Testis (tissue), 3 donors: ENCODE data around the gene PRIM2. TPM values are rescaled to one million over a fixed set of nuclear protein-coding genes. Genes with fewer than 3 reads are reported as not detected.
"Not testable (repeated sequence)": the region's sequence is repeated elsewhere in the genome, so short reads cannot be mapped to it uniquely, and the experiment has no call there.

Experiments
- DNase-seq: peaks from one replicate; pipeline ENCODE4 v3.0.0-alpha.2; 2019
- H3K27ac ChIP-seq, 2 donors: fragments of 200-600 bp; sonication (generic); one replicate each; pipeline ENCODE4 v1.5.1; 2019
- H3K27me3 ChIP-seq: fragments of 200-600 bp; sonication (generic); one replicate; pipeline ENCODE4 v1.5.1; 2019
- H3K36me3 ChIP-seq: fragments of 200-600 bp; sonication (generic); one replicate; pipeline ENCODE4 v1.5.1; 2017; ENCODE audit warnings: low read depth; ENCODE audit errors: missing control alignments
- H3K4me1 ChIP-seq: fragments of 200-600 bp; sonication (generic); one replicate; pipeline ENCODE4 v1.5.1; 2019
- H3K4me3 ChIP-seq, 2 donors: fragments of 200-600 bp; sonication (generic); one replicate each; pipeline ENCODE4 v1.5.1; 2017 to 2019
- H3K9me3 ChIP-seq: fragments of 200-600 bp; sonication (generic); one replicate; pipeline ENCODE4 v1.5.1; 2017
- POLR2A ChIP-seq: fragments of 450-650 bp; IDR thresholded peaks from one replicate; pipeline ENCODE4 v1.6.1; 2017; ENCODE audit warnings: antibody characterized with exemption, mild to moderate bottlenecking, moderate library complexity
- WGBS, 2 donors: methylation state at CpG; one replicate each; pipeline ENCODE4 v1.1.5; 2018; 5-methylcytosine and 5-hydroxymethylcytosine counted together
- intact Hi-C: fragments of 100-400 bp; cut with DNase I; formaldehyde crosslinking; loops from one replicate; pipeline ENCODE4 v1.15.1; 2023; ENCODE audit warnings: low total_unique reads
- polyA plus RNA-seq: library from polyadenylated mRNA; stranded (reverse); fragments of 350-450 nt; fragmentation: Illumina TruSeq; extraction: RNeasy Lipid Tissue Mini Kit (QIAGEN cat#74804); gene quantifications from one replicate; pipeline ENCODE4 v1.2.3, GENCODE V29; 2014; ENCODE audit warnings: low read depth, low replicate concordance; ENCODE audit not compliant: insufficient read depth
- total RNA-seq, 2 donors: library from RNA; depleted of rRNA; stranded (reverse); fragments of >200 nt; gene quantifications; one replicate each; pipeline ENCODE4 v1.2.3, GENCODE V29; 2016
- TF ChIP-seq, protein P1 (sequence below), 3 experiments: fragments of 450-650 bp in 2 of 3; fragments of 200-600 bp in 1 of 3; sonication (generic) in 1 of 3; IDR thresholded peaks; one replicate each; pipeline ENCODE4 v1.5.1; 2016 to 2019; ENCODE audit warnings: antibody characterized with exemption in 3 of 3, mild to moderate bottlenecking in 2 of 3, moderate library complexity in 1 of 3

The PRIM2 gene
- total and polyA plus RNA-seq, 3 donors from 2014 or later, result 11.0 to 13.2 (median 11.1) TPM

DNA sequence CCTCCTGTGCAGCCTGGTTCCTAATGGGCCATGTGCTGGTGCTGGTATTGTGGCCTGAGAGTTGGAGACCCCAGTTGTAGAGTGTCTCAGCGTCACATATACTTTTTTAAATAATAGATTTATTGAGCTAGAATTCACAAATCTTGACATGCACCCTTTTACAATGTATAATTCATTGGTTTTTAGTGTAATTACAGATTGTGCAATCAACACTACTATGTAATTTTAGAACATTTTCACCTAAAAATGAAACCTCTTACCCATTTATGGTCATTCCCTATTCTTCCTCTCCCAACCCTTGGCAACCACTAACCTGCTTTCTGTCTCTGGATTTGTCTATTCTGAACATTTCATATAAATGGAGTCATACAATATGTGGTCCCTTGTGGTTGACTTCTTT is 10.6 kb downstream of the PRIM2 start:
- no peaks in the 10 kb centered on the region for H3K36me3 ChIP-seq
- WGBS, 2 donors, result 95 to 97% methylated on average over 1 of the region's 1 CpG
- intact Hi-C loops, result no loop called here

DNA sequence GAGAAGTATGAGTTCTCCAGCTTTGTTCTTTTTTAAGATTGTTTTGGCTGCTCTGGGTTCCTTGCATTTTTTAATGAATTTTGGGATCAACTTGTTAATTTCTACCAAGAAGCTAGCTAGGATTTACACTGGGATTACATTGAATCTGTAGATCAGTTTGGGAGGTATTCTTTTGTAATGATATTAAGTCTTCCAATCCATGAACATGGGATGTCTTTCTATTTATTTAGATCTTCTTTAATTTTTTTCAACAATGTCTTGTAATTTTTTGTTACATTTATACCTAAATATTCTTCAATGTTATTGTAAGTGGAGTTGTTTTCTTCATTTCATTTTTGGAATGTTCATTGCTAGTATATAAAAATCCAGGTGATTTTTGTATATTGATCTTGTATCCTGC is 12.5 kb downstream of the PRIM2 start:
- intact Hi-C loops, result no loop called here
- H3K9me3 ChIP-seq, result no peaks in the 10 kb centered on the region
- DNase-seq, result no peak
- H3K36me3 ChIP-seq, result no peaks in the 10 kb centered on the region
- TF ChIP-seq, protein P1, sequence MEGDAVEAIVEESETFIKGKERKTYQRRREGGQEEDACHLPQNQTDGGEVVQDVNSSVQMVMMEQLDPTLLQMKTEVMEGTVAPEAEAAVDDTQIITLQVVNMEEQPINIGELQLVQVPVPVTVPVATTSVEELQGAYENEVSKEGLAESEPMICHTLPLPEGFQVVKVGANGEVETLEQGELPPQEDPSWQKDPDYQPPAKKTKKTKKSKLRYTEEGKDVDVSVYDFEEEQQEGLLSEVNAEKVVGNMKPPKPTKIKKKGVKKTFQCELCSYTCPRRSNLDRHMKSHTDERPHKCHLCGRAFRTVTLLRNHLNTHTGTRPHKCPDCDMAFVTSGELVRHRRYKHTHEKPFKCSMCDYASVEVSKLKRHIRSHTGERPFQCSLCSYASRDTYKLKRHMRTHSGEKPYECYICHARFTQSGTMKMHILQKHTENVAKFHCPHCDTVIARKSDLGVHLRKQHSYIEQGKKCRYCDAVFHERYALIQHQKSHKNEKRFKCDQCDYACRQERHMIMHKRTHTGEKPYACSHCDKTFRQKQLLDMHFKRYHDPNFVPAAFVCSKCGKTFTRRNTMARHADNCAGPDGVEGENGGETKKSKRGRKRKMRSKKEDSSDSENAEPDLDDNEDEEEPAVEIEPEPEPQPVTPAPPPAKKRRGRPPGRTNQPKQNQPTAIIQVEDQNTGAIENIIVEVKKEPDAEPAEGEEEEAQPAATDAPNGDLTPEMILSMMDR (IDR thresholded peaks at IDR 0.05), result no peak
- TF ChIP-seq POLR2A, result no peak
- H3K4me3 ChIP-seq, result no peak overlapping the region
- H3K4me1 ChIP-seq, result no peaks in the 10 kb centered on the region
- no peak overlapping the region for H3K27ac ChIP-seq
- H3K27me3 ChIP-seq, result no peaks in the 10 kb centered on the region

More for the DNA sequence above, 10.6 kb downstream of the PRIM2 start:
- no peaks in the 10 kb centered on the region for H3K4me1 ChIP-seq
- H3K27me3 ChIP-seq, result no peaks in the 10 kb centered on the region
- no peaks in the 10 kb centered on the region for H3K9me3 ChIP-seq
- no peak for DNase-seq
- no peak overlapping the region for H3K27ac ChIP-seq
- H3K4me3 ChIP-seq, result no peak overlapping the region
- no peak for TF ChIP-seq POLR2A
- TF ChIP-seq, protein P1 (IDR thresholded peaks at IDR 0.05), result no peak

DNA sequence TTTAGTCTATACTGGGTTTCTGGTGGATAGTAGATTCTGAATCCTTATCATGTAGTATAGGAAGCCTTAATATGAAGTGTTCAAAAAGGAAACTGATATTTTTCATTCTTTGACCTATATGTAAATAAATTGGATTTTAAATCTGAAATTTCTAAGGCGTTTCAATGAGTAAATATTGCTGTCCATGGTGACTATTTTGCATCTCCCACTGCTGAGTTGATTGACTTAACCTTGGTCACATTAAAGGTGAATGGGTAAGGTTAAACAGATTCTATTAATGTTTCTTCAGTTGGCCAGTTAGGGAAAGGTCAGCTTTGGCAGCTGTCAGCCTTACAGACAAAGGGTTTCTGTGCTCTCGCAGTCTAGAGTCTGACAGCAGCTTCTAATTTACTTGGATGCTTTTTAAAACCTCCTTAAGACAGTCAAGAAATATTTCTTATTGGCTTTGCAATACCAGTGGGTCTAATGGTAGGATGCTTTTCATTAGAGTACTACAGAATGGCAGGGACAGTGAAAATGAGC is 24.8 kb downstream of the PRIM2 start:
- TF ChIP-seq, protein P1 (IDR thresholded peaks at IDR 0.05), result no peak
- intact Hi-C loops, result no loop called here

DNA sequence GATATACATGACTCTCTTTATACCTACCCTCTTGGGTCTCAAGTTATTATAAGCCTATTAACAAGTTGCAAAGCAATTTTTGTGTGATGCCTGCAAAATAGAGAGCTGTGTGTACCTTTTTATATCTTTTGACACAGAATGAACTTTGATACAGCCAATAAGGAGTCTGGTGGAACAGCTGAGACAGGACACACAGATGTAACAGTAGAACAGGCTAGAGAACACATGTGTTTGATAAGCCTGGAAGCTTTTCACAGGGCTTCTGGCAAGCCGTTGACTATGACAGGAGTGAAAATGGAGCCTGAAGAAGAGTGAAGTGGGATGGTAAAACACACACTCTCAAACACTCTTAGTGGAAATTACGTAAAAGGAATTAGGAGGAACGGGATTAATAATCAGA is 25.9 kb downstream of the PRIM2 start:
- H3K27me3 ChIP-seq, H3K4me3 ChIP-seq, H3K9me3 ChIP-seq, DNase-seq, H3K27ac ChIP-seq, H3K36me3 ChIP-seq, H3K4me1 ChIP-seq, intact Hi-C loops: not testable (repeated sequence)
- WGBS, 2 donors, result 87 to 96% methylated on average over 3 of the region's 3 CpGs

More for the DNA sequence above, 24.8 kb downstream of the PRIM2 start:
- Histone ChIP-seq H3K9me3 (no peaks in the 10 kb centered on the region), H3K27me3 (no peaks in the 10 kb centered on the region), H3K4me3 (no peak overlapping the region), H3K27ac (no peak overlapping the region), H3K36me3 (no peaks in the 10 kb centered on the region), H3K4me1 (no peaks in the 10 kb centered on the region)
- no peak for DNase-seq
- 76 to 78% methylated on average over 2 of the region's 2 CpGs for WGBS, 2 donors

DNA sequence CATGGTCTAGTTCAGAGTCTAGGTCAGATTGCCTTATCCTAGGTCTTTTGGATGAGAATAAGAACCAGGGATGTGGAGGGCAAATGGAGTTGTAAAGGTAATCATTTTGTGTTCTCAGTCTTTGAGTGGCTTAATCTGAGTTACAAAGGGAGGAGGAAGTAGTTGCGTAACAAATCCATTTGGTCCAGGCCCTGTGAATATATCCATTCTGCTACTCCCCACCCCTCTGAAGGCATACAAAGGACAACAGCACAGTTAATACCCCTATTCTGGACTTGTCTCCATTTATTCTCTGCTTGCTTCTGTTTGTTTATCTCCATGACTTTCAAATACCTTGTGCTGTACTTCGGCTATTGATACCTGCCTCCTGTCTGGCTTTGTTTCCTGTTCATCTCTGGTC is 29.3 kb downstream of the PRIM2 start:
- H3K9me3 ChIP-seq, DNase-seq, H3K4me3 ChIP-seq, H3K27me3 ChIP-seq, H3K36me3 ChIP-seq, H3K27ac ChIP-seq, H3K4me1 ChIP-seq, intact Hi-C loops: not testable (repeated sequence)
- 50 to 100% methylated on average over 2 of the region's 2 CpGs for WGBS, 2 donors

DNA sequence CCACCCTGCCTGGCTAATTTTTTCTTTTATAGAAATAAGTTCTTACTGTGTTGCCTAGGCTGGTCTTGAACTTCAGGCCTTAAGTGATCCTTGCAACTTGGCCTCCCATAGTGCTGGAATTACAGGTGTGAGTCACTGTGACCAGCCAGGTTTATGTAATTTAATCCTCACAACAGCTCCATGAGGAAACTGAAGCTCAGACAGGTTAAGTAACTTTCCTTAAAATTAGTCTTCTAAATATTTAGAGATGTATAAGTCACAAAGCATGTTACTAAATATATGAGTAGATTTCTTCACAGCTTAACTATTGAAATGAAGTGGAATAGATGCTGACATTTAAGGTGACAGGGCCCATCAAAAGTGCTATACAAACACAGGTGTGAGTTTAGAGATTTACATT is 30.2 kb downstream of the PRIM2 start:
- DNase-seq, H3K9me3 ChIP-seq, H3K36me3 ChIP-seq, H3K4me3 ChIP-seq, H3K4me1 ChIP-seq, H3K27me3 ChIP-seq, H3K27ac ChIP-seq, intact Hi-C loops: not testable (repeated sequence)

DNA sequence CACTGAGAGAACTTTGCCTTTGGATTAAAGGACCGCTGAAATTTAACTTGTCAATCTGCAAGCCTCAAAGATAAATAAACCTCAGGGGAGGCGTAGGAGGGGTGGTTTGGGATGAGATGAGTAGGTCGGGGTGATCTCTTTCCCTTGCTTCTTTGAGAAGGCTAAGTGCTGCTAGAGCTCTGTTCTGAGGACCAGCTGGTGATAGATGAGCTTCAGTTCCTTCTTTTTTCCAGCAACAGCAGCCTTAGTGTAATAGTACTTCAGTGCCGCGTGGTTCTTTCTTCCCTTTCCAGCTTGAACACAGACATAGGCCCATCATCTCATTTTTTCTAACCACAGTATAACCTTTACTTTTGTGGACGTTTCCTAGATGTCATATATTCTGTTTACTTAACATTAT is 33.0 kb downstream of the PRIM2 start:
- H3K4me1 ChIP-seq, H3K36me3 ChIP-seq, H3K4me3 ChIP-seq, H3K27ac ChIP-seq, DNase-seq, H3K27me3 ChIP-seq, H3K9me3 ChIP-seq, intact Hi-C loops: not testable (repeated sequence)
- 42 to 57% methylated on average over 6 of the region's 6 CpGs for WGBS, 2 donors

DNA sequence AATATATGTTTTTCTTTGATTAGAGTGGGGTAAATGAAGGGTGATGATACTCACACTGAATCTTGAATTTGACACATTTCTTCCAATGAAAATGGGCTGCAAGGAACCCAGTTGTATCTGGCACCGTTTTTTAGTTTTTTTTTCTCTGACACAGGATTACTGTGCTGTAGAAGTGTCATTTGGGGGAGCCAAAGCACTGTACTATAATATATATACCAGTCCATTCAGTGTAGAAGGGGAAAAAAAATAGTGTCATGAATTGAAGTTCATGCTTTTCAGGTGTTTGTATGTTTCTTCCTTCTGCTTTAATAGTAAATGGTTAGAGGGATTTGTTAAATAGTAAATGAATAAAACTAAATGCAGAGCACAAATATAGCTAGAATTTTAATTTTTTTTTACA is 35.2 kb downstream of the PRIM2 start:
- H3K9me3 ChIP-seq, H3K27me3 ChIP-seq, intact Hi-C loops, H3K27ac ChIP-seq, H3K4me1 ChIP-seq, H3K4me3 ChIP-seq, H3K36me3 ChIP-seq, DNase-seq: not testable (repeated sequence)
- WGBS, 2 donors, result 56 to 72% methylated on average over 1 of the region's 1 CpG

DNA sequence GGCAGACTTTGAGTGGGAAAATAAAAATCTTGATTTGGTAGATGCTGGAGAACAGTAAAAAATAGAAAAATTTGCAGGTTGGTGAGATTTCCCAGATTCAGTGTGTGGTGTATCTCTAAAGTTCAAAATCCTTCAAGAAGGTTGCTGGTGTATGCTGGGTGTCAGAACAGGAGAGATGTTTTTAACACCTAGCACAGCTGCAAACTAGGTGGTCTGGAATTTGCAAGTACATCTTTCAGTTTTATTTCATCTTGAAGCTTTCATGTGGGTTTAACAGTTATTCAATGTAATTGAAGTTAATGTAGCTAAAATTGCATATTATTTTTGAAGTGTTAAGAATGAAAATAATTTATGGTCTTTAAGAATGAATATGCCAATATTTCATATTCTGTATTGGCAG is 40.9 kb downstream of the PRIM2 start:
- H3K36me3 ChIP-seq, H3K27ac ChIP-seq, H3K9me3 ChIP-seq, DNase-seq, H3K4me1 ChIP-seq, intact Hi-C loops, H3K27me3 ChIP-seq, H3K4me3 ChIP-seq: not testable (repeated sequence)

DNA sequence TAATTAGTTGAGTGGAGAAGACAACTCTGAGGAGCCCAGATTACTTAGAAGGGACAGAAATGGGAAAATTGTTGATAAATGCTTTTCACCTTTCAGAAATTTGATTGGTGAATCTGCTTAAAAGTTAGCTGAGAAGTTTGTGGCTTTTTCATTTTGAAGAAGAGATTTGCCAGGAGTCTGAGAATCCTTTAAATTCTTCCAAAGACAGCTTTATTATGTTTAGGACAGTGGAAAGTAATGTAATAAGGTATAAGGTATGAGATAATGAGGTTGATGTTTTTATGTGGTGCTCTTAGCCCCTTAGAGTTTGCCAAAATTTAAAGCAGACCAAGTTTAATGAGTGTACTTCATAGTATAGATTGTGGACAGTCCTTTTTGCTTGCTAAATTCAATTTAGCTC is 42.3 kb downstream of the PRIM2 start:
- H3K27ac ChIP-seq, H3K36me3 ChIP-seq, DNase-seq, H3K4me1 ChIP-seq, intact Hi-C loops, H3K4me3 ChIP-seq, H3K9me3 ChIP-seq, H3K27me3 ChIP-seq: not testable (repeated sequence)
